ENCODE results near the gene POLR1F.

The POLR1F gene

GRCh38 chr7:19681596-19681995 is 27.2 kb downstream of the POLR1F start:
- H3K4me3 ChIP-seq (replicated peaks in 1 of 2; ENCODE audit: low read depth in 2 of 2, low read length in 2 of 2), result no peak overlapping the region

GRCh38 chr7:19677180-19677579 is 31.7 kb downstream of the POLR1F start:
- DNase-seq (ENCODE audit: low read depth in 2 of 2), result peak in 1 of 2 donors; percentile 44
- no peak overlapping the region for H3K4me3 ChIP-seq (replicated peaks in 1 of 2; ENCODE audit: low read depth in 2 of 2, low read length in 2 of 2)
- TF ChIP-seq CTCF (IDR thresholded peaks at IDR 0.05; ENCODE audit: low read depth, low read length), result no peak

More at GRCh38 chr7:19681596-19681995, 27.2 kb downstream of the POLR1F start:
- no peak for TF ChIP-seq CTCF (IDR thresholded peaks at IDR 0.05; ENCODE audit: low read depth, low read length)
- DNase-seq (ENCODE audit: low read depth in 2 of 2), result no peak

- DNase-seq (ENCODE audit: low read depth in 2 of 2), result no peak
- H3K4me3 ChIP-seq (replicated peaks in 1 of 2; ENCODE audit: low read depth in 2 of 2, low read length in 2 of 2), result no peak overlapping the region
- TF ChIP-seq CTCF (IDR thresholded peaks at IDR 0.05; ENCODE audit: low read depth, low read length), result no peak
These were observed 33.0 kb downstream of the POLR1F start for GRCh38 chr7:19675816-19676215.

GRCh38 chr7:19674266-19674960 is 34.4 kb downstream of the POLR1F start:
- H3K4me3 ChIP-seq (replicated peaks in 1 of 2; ENCODE audit: low read depth in 2 of 2, low read length in 2 of 2), result no peak overlapping the region
- DNase-seq (ENCODE audit: low read depth in 2 of 2), result peak; percentile 5 to 19
- no peak for TF ChIP-seq CTCF (IDR thresholded peaks at IDR 0.05; ENCODE audit: low read depth, low read length)

GRCh38 chr7:19670806-19671205 is 38.0 kb downstream of the POLR1F start:
- no peak for DNase-seq (ENCODE audit: low read depth in 2 of 2)
- no peak for TF ChIP-seq CTCF (IDR thresholded peaks at IDR 0.05; ENCODE audit: low read depth, low read length)
- H3K4me3 ChIP-seq (replicated peaks in 1 of 2; ENCODE audit: low read depth in 2 of 2, low read length in 2 of 2), result no peak overlapping the region

- DNase-seq (ENCODE audit: low read depth in 2 of 2), result peak; percentile 52 to 66
- peak; percentile 57 for TF ChIP-seq CTCF (IDR thresholded peaks at IDR 0.05; ENCODE audit: low read depth, low read length)
These were observed 43.3 kb downstream of the POLR1F start for GRCh38 chr7:19665399-19666008.

More at GRCh38 chr7:19665399-19666008, 43.3 kb downstream of the POLR1F start:
- H3K4me3 ChIP-seq (replicated peaks in 1 of 2; ENCODE audit: low read depth in 2 of 2, low read length in 2 of 2), result no peak overlapping the region
